ENCODE results near the gene EPB41L5.

DNA sequence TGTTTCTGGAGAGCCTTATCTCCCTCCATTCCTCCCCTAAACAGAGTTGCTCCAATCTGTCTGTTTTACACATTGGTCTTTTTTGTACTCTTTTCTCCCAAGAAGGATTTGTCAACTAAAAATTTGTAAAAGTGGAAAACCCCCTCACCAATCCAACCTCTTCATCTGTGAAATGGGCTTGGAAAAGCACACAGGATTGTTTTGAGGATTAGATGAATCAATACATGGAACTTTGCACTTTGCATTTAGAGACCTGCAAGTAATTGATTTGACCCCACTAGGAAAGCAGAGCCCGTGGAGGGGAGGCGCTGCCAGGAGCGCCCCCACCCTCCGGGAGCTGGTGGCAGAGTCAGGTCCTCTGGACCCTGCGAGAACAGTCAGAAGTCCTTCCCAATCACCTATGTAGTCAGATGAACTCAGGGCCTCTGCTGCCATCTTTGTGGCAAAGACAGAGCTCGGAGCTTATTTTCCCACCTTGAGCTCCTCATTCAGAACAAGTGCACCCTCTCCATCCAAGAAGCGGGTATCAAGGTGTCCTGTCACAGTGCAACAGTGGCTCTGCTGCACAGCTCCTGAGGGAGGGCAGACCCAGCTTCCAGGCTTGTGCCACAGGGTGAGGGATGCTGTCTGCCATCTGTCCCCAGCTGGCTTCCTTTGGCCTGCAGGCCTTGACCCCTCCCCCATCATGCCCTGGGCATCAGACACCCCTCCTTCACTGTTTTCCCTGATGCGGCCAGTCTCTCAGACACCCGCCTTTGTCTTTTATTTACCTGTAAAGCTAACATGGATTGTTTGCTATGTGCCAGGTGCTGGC, 212.1 kb downstream of the EPB41L5 start:
- TF ChIP-seq CTCF (IDR thresholded peaks at IDR 0.05) (no peak), POLR2A (IDR thresholded peaks at IDR 0.05) (no peak)

Data from adrenal gland (tissue), 5 donors.